IPS DF 6.9 (cell line): ENCODE measurements around the gene TWNK.

Experiments used
- DNase-seq: peaks from one replicate; pipeline ENCODE4 v3.0.0-alpha.2; 2013; ENCODE audit warnings: low read depth, low spot score
- H3K27ac ChIP-seq: one replicate; pipeline ENCODE4 v1.5.1; 2013; ENCODE audit warnings: low read length, control low read depth
- H3K27me3 ChIP-seq: 2 replicates; pipeline ENCODE4 v1.6.1; 2013; ENCODE audit warnings: mild to moderate bottlenecking, low read length; ENCODE audit not compliant: control insufficient read depth, insufficient read depth
- H3K36me3 ChIP-seq: 2 replicates; pipeline ENCODE4 v1.6.1; 2013; ENCODE audit warnings: low read length; ENCODE audit not compliant: control insufficient read depth, insufficient read depth
- H3K4me1 ChIP-seq: 2 replicates; pipeline ENCODE4 v1.6.1; 2013; ENCODE audit warnings: low read length; ENCODE audit not compliant: control insufficient read depth, insufficient read depth
- H3K4me3 ChIP-seq: 2 replicates; pipeline ENCODE4 v1.5.1; 2013; ENCODE audit warnings: mild to moderate bottlenecking, low read length
- H3K9me3 ChIP-seq: 2 replicates; pipeline ENCODE4 v1.6.1; 2013; ENCODE audit warnings: low read length, inconsistent platforms; ENCODE audit not compliant: control insufficient read depth, insufficient read depth
- WGBS: extraction: QIAGEN DNeasy Blood & Tissue Kit; methylation state at CpG from one replicate; pipeline ENCODE4 v1.1.7; 2013; ENCODE audit warnings: mixed read lengths, missing lambda C conversion rate; ENCODE audit not compliant: insufficient read length, insufficient coverage; 5-methylcytosine and 5-hydroxymethylcytosine counted together

The TWNK gene

GRCh38 chr10:101040061-101040460, 52.7 kb downstream of the TWNK start:
- no peaks in the 10 kb centered on the region for H3K9me3 ChIP-seq
- peaks cover 3% of the 10 kb centered on the region; the same call in 1 of the 2 replicates for H3K4me1 ChIP-seq
- H3K27me3 ChIP-seq, result peaks cover under 1% of the 10 kb centered on the region; the same call in 1 of the 2 replicates
- H3K4me3 ChIP-seq, result no peak overlapping the region
- H3K27ac ChIP-seq, result no peak overlapping the region
- no CpG with 5 or more reads among the region's 3 CpGs for WGBS
- no peaks in the 10 kb centered on the region for H3K36me3 ChIP-seq
- no peak for DNase-seq

GRCh38 chr10:101040851-101041250, 53.5 kb downstream of the TWNK start:
- H3K27me3 ChIP-seq, result peaks cover 5% of the 10 kb centered on the region
- DNase-seq, result no peak
- no peak overlapping the region for H3K27ac ChIP-seq
- H3K4me1 ChIP-seq, result peaks cover 3% of the 10 kb centered on the region; the same call in 1 of the 2 replicates
- no CpG with 5 or more reads among the region's 2 CpGs for WGBS
- no peak overlapping the region for H3K4me3 ChIP-seq
- H3K9me3 ChIP-seq, result no peaks in the 10 kb centered on the region
- H3K36me3 ChIP-seq, result no peaks in the 10 kb centered on the region

DNA sequence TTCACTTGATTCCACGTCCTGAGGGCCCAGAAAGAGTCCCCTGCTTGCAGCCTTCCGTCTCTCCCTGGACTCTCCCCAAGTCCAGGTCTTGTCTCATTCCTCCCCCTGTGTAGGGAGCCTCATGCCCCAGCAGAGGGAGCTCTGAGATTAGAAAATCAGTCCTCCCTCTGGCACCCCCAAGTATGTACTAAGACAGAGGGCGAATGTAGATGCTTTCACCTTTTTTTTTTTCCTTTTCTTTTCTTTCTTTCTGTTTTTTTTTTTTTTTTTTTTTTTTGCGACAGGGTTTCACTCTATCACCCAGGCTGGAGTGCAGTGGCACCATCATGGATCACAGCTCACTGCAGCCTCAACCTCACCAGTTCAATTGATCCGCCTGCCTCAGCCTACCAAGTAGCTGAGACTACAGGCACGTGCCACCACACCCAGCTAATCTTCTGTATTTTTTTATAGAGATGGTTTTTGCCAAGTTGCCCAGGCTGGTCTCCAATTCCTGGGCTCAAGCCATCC, 54.0 kb downstream of the TWNK start:
- H3K27ac ChIP-seq, result no peak overlapping the region
- H3K36me3 ChIP-seq, result no peaks in the 10 kb centered on the region
- WGBS, result no CpG with 5 or more reads among the region's 6 CpGs
- H3K4me3 ChIP-seq, result no peak overlapping the region
- no peaks in the 10 kb centered on the region for H3K9me3 ChIP-seq
- DNase-seq, result no peak
- peaks cover 3% of the 10 kb centered on the region; the same call in 1 of the 2 replicates for H3K4me1 ChIP-seq
- peaks cover 5% of the 10 kb centered on the region for H3K27me3 ChIP-seq

DNA sequence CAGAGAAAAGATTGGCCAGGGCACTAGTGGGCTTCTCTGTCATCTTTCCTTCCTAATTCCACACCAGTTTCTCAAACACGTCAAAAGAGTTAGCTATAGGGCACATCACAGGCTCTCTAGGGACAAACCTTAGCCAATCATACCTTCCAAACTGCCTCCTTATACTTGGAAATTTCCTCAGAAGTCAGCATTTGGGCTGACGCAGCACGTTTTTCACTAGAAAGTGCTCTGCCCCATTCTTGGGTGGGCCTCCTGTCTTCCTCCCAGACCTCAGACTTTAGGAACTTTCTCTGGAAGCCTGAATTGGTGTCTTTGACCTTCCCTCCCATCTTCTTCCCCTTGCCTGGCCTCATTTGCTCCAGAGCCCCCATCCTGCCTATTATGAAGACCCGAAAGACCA, 54.8 kb downstream of the TWNK start:
- WGBS, result no CpG with 5 or more reads among the region's 4 CpGs
- DNase-seq, result no peak
- H3K27ac ChIP-seq, result no peak overlapping the region
- peaks cover 12% of the 10 kb centered on the region for H3K27me3 ChIP-seq
- H3K36me3 ChIP-seq, result no peaks in the 10 kb centered on the region
- H3K9me3 ChIP-seq, result no peaks in the 10 kb centered on the region
- no peak overlapping the region for H3K4me3 ChIP-seq
- peaks cover 6% of the 10 kb centered on the region; the same call in 1 of the 2 replicates for H3K4me1 ChIP-seq

DNA sequence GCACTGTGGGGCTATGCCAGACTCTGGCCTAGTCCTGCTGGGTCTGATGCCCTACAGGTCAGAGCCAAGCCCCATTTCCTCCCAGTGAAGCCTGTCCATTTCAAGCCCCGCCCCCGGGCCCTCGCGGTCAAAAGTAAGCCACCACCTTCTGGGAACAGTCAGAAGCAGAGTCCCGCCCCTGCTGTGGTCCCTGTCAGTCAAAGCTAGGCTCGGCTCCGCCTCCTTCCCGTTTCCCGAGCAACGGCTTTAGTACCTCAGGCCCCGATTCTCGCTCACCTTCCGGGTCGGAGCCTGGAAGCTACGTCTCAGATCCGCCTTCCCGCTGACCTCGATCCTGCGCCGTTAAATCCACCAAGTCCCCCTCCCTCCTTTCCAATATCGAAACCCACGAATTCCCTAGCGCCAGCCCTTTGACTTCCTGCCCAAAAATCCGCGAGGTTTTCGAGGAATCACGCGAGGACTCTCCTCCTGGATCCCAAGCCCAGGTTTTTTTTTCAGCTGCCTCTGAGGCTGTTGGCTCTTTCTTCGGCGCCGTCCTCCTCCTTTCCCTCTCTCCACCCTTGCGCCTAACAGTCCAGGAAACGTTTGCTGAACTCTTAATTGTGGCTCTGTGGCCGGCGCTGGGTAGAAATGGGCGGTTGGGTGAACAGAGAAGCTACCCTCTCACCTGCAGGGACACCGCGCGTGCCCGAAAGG, 55.5 kb downstream of the TWNK start:
- DNase-seq, result no peak
- no CpG with 5 or more reads among the region's 40 CpGs for WGBS
- Histone ChIP-seq H3K4me3 (peak overlapping the region; percentile 56; the same call in 1 of the 2 replicates), H3K36me3 (no peaks in the 10 kb centered on the region), H3K27ac (no peak overlapping the region), H3K27me3 (peaks cover 19% of the 10 kb centered on the region), H3K4me1 (peaks cover 6% of the 10 kb centered on the region; the same call in 1 of the 2 replicates), H3K9me3 (no peaks in the 10 kb centered on the region)

- H3K4me3 ChIP-seq, result peak overlapping the region; percentile 56; the same call in 1 of the 2 replicates
- no peaks in the 10 kb centered on the region for H3K36me3 ChIP-seq
- no peak overlapping the region for H3K27ac ChIP-seq
- no CpG with 5 or more reads among the region's 2 CpGs for WGBS
- H3K9me3 ChIP-seq, result no peaks in the 10 kb centered on the region
- H3K4me1 ChIP-seq, result peaks cover 6% of the 10 kb centered on the region; the same call in 1 of the 2 replicates
- no peak for DNase-seq
- peaks cover 24% of the 10 kb centered on the region for H3K27me3 ChIP-seq
Measured at GRCh38 chr10:101043363-101043707, 56.0 kb downstream of the TWNK start.
